A549 (cell line): ENCODE measurements around the gene DHX58. TPM values are rescaled to one million over a fixed set of nuclear protein-coding genes. Genes with fewer than 3 reads are reported as not detected.

Experiments used
- ATAC-seq, 2 experiments: fragments of 200-7000 bp in 1 of 2; fragments of >200 bp in 1 of 2; cut with Nextera tagmentation in 1 of 2; cut with Tn5 transposase in 1 of 2; 3 replicates each; pipeline versions ENCODE4 v1.8.0 to v1.9.1; 2018 to 2020; ENCODE audit warnings: mild to moderate bottlenecking in 1 of 2, moderate library complexity in 1 of 2
- CTCF ChIA-PET: fragments of 300-600 bp; sonication (Branson Sonifier 250); formaldehyde crosslinking; extraction: SDS; loops from one replicate; lab custom pipeline; 2021; ENCODE audit warnings: antibody characterized with exemption, inconsistent platforms; lab: Yijun Ruan, JAX
- POLR2A ChIA-PET: fragments of 350-600 bp; formaldehyde crosslinking; extraction: SDS; loops from one replicate; lab custom pipeline; 2021; ENCODE audit warnings: antibody characterized with exemption, inconsistent platforms; lab: Yijun Ruan, JAX
- DNase-seq, 2 experiments: peaks; one replicate each; pipeline versions ENCODE4 v3.0.0 to v3.0.0-alpha.2; 2011 to 2016; ENCODE audit warnings: low read depth in 1 of 2, low spot score in 1 of 2
- FAIRE-seq: peaks from 2 replicates; lab custom pipeline; 2011; peaks lifted over from hg19 to GRCh38; lab: Jason Lieb, UNC
- H3K27ac ChIP-seq, 2 experiments: fragments of >200 bp; sonication (Bioruptor Twin); formaldehyde crosslinking; 3 replicates each; pipeline ENCODE4 v1.5.1; 2016 to 2017
- H3K4me1 ChIP-seq: fragments of >200 bp; sonication (Bioruptor Twin); formaldehyde crosslinking; 3 replicates; pipeline ENCODE4 v1.6.1; 2016
- H3K4me2 ChIP-seq: fragments of >200 bp; sonication (Bioruptor Twin); formaldehyde crosslinking; 3 replicates; pipeline ENCODE4 v1.6.1; 2016
- H3K4me3 ChIP-seq: fragments of >200 bp; sonication (Bioruptor Twin); formaldehyde crosslinking; 3 replicates; pipeline ENCODE4 v1.5.1; 2016
- H3K9me3 ChIP-seq: fragments of >200 bp; sonication (Bioruptor Twin); formaldehyde crosslinking; 3 replicates; pipeline ENCODE4 v1.6.1; 2016
- BHLHE40 ChIP-seq: IDR thresholded peaks from 2 replicates; pipeline ENCODE4 v1.6.1; 2012; ENCODE audit warnings: low read depth, low read length, inconsistent platforms
- CBX2 ChIP-seq: fragments of 200-600 bp; sonication (generic); IDR thresholded peaks from 2 replicates; pipeline ENCODE4 v1.6.1; 2016; ENCODE audit warnings: low read depth, mild to moderate bottlenecking, borderline replicate concordance
- CBX8 ChIP-seq: fragments of 200-600 bp; sonication (generic); IDR thresholded peaks from 2 replicates; pipeline ENCODE4 v1.6.1; 2016
- EHF ChIP-seq: fragments of 250-450 bp; sonication (Bioruptor Pico); IDR thresholded peaks from 2 replicates; pipeline ENCODE4 v1.5.0; 2020; ENCODE audit warnings: mild to moderate bottlenecking
- ESRRA ChIP-seq: fragments of 150-350 bp; IDR thresholded peaks from 2 replicates; pipeline ENCODE4 v1.6.1; 2014; ENCODE audit warnings: mild to moderate bottlenecking, low read length, borderline replicate concordance
- FOSB ChIP-seq: fragments of 250-450 bp; sonication (Bioruptor Pico); IDR thresholded peaks from 2 replicates; pipeline ENCODE4 v1.5.0; 2020; ENCODE audit warnings: mild to moderate bottlenecking, moderate library complexity
- FOSL2 ChIP-seq, 2 experiments: fragments of 450-650 bp in 1 of 2; fragments of >200 bp in 1 of 2; sonication (Bioruptor Twin) in 1 of 2; formaldehyde crosslinking; IDR thresholded peaks; 2 replicates each; pipeline versions ENCODE4 v1.5.0 to v1.6.1; 2016 to 2020; ENCODE audit warnings: mild to moderate bottlenecking in 1 of 2, moderate library complexity in 1 of 2
- JUN ChIP-seq, 2 experiments: fragments of >200 bp; sonication (Bioruptor Twin); formaldehyde crosslinking; IDR thresholded peaks; 2 replicates in 1 of 2; 3 replicates in 1 of 2; pipeline ENCODE4 v1.6.1; 2016 to 2017
- JUNB ChIP-seq: fragments of >200 bp; sonication (Bioruptor Twin); formaldehyde crosslinking; IDR thresholded peaks from 2 replicates; pipeline ENCODE4 v1.6.1; 2016
- KDM1A ChIP-seq: fragments of 200-600 bp; sonication (generic); IDR thresholded peaks from 2 replicates; pipeline ENCODE4 v1.6.1; 2016; ENCODE audit warnings: low read depth, mild to moderate bottlenecking
- NFE2L2 ChIP-seq: fragments of 150-350 bp; conservative IDR thresholded peaks from 2 replicates; pipeline ENCODE4 v1.6.1; 2014; ENCODE audit warnings: low read length
- NR3C1 ChIP-seq: fragments of >200 bp; sonication (Bioruptor Twin); formaldehyde crosslinking; IDR thresholded peaks from 3 replicates; pipeline ENCODE4 v1.6.1; 2017
- POLR2A ChIP-seq: IDR thresholded peaks from 2 replicates; pipeline ENCODE4 v1.6.1; 2012; ENCODE audit warnings: mild to moderate bottlenecking, low read length
- RAD21 ChIP-seq, 2 experiments: fragments of >200 bp in 1 of 2; sonication (Bioruptor Twin) in 1 of 2; formaldehyde crosslinking in 1 of 2; IDR thresholded peaks in 1 of 2; conservative IDR thresholded peaks in 1 of 2; 2 replicates in 1 of 2; 3 replicates in 1 of 2; pipeline ENCODE4 v1.6.1; 2012 to 2018; ENCODE audit warnings: inconsistent platforms in 1 of 2
- RARB ChIP-seq: fragments of 250-450 bp; sonication (Bioruptor Pico); IDR thresholded peaks from 2 replicates; pipeline ENCODE4 v1.8.0; 2021; ENCODE audit warnings: mild to moderate bottlenecking, moderate library complexity
- SMC3 ChIP-seq: fragments of >200 bp; sonication (Bioruptor Twin); formaldehyde crosslinking; IDR thresholded peaks from 3 replicates; pipeline ENCODE4 v1.6.1; 2018; ENCODE audit warnings: inconsistent platforms
- SREBF2 ChIP-seq: fragments of 450-650 bp; IDR thresholded peaks from 2 replicates; pipeline ENCODE4 v1.6.1; 2014; ENCODE audit warnings: mild to moderate bottlenecking, moderate library complexity
- TP53 ChIP-seq: fragments of 250-450 bp; sonication (Bioruptor Pico); IDR thresholded peaks from 2 replicates; pipeline ENCODE4 v1.5.0; 2021; ENCODE audit warnings: mild to moderate bottlenecking, moderate library complexity
- ZC3H11A ChIP-seq: fragments of 450-650 bp; IDR thresholded peaks from 2 replicates; pipeline ENCODE4 v1.6.1; 2014; ENCODE audit warnings: antibody characterized with exemption, mild to moderate bottlenecking
- WGBS: methylation state at CpG from one replicate; pipeline ENCODE4 v1.1.6; 2017; ENCODE audit errors: missing lambda C conversion rate; 5-methylcytosine and 5-hydroxymethylcytosine counted together
- polyA plus RNA-seq, 4 experiments: library from polyadenylated mRNA; depleted of rRNA in 3 of 4; stranded (reverse); fragments of >200 nt; fragmentation: RNase III in 1 of 4; extraction: RNeasy Plus Mini Kit Qiagen cat#74134 plus additional on column Dnase treatment in 1 of 4; gene quantifications; 2 replicates in 3 of 4; 3 replicates in 1 of 4; pipeline ENCODE4 v1.2.3, GENCODE V29; 2011 to 2017
- TF ChIP-seq, protein P1 (sequence below): fragments of >200 bp; sonication (Bioruptor Twin); formaldehyde crosslinking; IDR thresholded peaks from 3 replicates; pipeline ENCODE4 v1.5.1; 2016
- TF ChIP-seq, protein P2 (sequence below): fragments of >200 bp; sonication (Bioruptor Twin); formaldehyde crosslinking; IDR thresholded peaks from 3 replicates; pipeline ENCODE4 v1.6.1; 2016
- TF ChIP-seq, protein P3 (sequence below): fragments of 150-350 bp; IDR thresholded peaks from 2 replicates; pipeline ENCODE4 v1.6.1; 2014; ENCODE audit warnings: low read depth, mild to moderate bottlenecking, low read length
- TF ChIP-seq, protein P4 (sequence below): IDR thresholded peaks from 2 replicates; pipeline ENCODE4 v1.6.1; 2012

The DHX58 gene
- polyA plus RNA-seq, 2 of the 4 experiments (the other 2 are of a cell fraction) = 0.37 to 0.59 TPM

DNA sequence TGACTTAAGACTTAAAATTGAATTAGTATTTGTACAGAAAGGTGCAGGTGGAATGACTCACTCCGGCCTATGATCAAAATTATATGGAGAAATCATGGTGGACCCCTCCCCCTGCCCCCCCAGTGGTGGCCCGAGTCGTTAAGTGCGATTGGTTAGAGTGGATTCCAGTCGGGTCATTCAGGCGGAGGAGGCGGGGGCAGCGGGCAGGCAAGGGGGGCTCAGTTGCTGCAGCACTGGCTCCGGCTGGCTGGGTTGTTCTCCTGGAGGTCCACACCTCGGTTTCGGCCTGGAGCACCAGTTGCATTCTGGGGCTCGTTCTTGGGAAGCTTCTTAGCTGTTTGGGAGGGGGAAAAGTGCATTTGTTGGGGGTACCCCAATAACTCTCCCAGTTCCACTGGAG lies 13.1 kb upstream of the DHX58 start (continued):
- TF ChIP-seq, protein P1, sequence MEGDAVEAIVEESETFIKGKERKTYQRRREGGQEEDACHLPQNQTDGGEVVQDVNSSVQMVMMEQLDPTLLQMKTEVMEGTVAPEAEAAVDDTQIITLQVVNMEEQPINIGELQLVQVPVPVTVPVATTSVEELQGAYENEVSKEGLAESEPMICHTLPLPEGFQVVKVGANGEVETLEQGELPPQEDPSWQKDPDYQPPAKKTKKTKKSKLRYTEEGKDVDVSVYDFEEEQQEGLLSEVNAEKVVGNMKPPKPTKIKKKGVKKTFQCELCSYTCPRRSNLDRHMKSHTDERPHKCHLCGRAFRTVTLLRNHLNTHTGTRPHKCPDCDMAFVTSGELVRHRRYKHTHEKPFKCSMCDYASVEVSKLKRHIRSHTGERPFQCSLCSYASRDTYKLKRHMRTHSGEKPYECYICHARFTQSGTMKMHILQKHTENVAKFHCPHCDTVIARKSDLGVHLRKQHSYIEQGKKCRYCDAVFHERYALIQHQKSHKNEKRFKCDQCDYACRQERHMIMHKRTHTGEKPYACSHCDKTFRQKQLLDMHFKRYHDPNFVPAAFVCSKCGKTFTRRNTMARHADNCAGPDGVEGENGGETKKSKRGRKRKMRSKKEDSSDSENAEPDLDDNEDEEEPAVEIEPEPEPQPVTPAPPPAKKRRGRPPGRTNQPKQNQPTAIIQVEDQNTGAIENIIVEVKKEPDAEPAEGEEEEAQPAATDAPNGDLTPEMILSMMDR = no peak
- TF ChIP-seq ESRRA = no peak
- no peak for TF ChIP-seq CBX2
- TF ChIP-seq, protein P2, sequence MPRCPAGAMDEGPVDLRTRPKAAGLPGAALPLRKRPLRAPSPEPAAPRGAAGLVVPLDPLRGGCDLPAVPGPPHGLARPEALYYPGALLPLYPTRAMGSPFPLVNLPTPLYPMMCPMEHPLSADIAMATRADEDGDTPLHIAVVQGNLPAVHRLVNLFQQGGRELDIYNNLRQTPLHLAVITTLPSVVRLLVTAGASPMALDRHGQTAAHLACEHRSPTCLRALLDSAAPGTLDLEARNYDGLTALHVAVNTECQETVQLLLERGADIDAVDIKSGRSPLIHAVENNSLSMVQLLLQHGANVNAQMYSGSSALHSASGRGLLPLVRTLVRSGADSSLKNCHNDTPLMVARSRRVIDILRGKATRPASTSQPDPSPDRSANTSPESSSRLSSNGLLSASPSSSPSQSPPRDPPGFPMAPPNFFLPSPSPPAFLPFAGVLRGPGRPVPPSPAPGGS = no peak
- no peak for TF ChIP-seq JUNB
- TF ChIP-seq SREBF2 = no peak
- no peak for TF ChIP-seq JUN (IDR thresholded peaks at IDR 0.05)
- no peak for TF ChIP-seq ZC3H11A
- TF ChIP-seq FOSB (CRISPR knock-in tag) = no peak
- no peak for TF ChIP-seq CBX8
- TF ChIP-seq, protein P3, sequence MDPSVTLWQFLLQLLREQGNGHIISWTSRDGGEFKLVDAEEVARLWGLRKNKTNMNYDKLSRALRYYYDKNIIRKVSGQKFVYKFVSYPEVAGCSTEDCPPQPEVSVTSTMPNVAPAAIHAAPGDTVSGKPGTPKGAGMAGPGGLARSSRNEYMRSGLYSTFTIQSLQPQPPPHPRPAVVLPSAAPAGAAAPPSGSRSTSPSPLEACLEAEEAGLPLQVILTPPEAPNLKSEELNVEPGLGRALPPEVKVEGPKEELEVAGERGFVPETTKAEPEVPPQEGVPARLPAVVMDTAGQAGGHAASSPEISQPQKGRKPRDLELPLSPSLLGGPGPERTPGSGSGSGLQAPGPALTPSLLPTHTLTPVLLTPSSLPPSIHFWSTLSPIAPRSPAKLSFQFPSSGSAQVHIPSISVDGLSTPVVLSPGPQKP = no peak
- TF ChIP-seq KDM1A = no peak

DNA sequence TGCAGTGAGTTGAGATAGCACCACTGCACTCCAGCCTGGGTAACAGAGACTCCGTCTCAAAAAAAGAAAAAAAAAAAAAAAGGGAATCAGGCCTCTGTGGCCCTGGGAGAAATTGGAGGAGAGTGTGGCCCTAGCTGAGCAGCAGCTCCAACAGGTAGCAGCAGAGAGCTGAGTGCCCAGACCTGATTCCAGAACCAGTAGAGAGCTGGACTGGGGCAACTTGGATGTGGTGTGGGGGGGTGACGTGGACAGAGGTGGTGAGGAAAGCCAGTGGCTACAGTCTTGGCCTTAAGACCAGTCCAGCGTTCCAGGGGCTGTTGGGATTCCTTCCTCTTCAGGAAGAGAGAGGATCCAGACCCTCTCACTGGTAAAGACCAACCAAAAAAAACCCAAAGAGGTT lies 11.7 kb upstream of the DHX58 start:
- ATAC-seq (no peak), FAIRE-seq (no peak), DNase-seq (no peak)
- Histone ChIP-seq H3K4me1 (peaks cover 13% of the 10 kb centered on the region), H3K4me2 (no peak overlapping the region), H3K9me3 (no peaks in the 10 kb centered on the region), H3K4me3 (no peak overlapping the region), H3K27ac (no peak overlapping the region)
- CTCF ChIA-PET = interaction anchor here (0.6 to 39.5 kb wide), 8 partner anchors 8 to 161 kb away, joined by 3 to 658 read pairs (median 3); partner anchors contain the start of genes DNAJC7 and NKIRAS2
- 87% methylated on average over 3 of the region's 3 CpGs for whole genome bisulfite sequencing
- TF ChIP-seq RAD21 (conservative IDR thresholded peaks at IDR 0.05 in 1 of 2, IDR thresholded peaks at IDR 0.05 in 1 of 2) (peak in 1 of 2 experiments; percentile 10; a peak in 1 of 5 replicates), ZC3H11A (no peak)
- POLR2A ChIA-PET = no interaction called here

DNA sequence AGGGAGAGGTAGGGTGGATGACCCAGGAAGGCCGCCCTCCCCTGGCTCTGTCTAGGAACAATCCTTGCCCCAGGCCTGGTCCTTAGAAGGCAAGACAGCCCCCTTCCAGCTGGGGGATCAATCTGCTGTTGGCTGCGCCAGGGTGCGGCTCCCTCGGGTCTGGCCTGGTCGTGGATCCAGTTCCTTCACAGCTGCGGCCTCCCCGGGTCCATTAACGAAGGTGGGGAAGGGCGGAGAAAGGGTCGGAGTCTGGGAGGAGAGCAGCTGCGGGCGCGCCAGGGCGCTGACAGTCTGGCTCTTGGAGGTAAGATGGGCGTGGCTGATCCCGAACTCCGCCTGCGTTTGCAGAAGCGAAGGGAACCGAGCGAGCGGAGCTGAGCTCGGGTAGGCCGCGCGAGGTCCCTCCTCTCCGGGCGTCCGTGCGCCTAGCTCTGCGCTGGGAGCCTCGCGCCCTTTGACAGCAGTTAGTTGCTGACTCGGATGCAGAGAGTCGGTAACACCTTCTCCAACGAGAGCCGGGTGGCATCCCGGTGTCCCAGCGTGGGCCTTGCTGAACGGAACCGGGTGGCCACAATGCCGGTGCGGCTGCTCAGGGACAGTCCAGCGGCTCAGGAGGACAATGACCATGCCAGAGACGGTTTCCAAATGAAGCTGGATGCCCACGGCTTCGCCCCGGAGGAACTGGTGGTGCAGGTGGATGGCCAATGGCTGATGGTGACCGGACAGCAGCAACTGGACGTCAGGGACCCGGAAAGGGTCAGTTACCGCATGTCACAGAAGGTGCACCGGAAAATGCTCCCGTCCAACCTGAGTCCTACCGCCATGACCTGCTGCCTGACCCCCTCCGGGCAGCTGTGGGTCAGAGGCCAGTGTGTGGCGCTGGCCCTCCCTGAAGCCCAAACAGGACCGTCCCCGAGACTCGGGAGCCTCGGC lies 10.1 kb upstream of the DHX58 start, which contains the start of gene HSPB9:
Gene HSPB9, plus strand, starts transcription at position 434 of the 933 bp plus-strand sequence. Its CDS starts 47 bp downstream, at position 481.
- H3K4me2 ChIP-seq = no peak within 1 kb of the TSS; the same call in 1 of the 3 replicates
- H3K9me3 ChIP-seq = no peaks in the 10 kb centered on the region
- TF ChIP-seq, protein P4, sequence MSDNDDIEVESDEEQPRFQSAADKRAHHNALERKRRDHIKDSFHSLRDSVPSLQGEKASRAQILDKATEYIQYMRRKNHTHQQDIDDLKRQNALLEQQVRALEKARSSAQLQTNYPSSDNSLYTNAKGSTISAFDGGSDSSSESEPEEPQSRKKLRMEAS = no peak
- TF ChIP-seq POLR2A (no peak), JUN (IDR thresholded peaks at IDR 0.05) (no peak), TP53 (CRISPR knock-in tag) (no peak), SMC3 (no peak), EHF (CRISPR knock-in tag) (no peak), NR3C1 (no peak), RARB (CRISPR knock-in tag) (no peak), FOSL2 (IDR thresholded peaks at IDR 0.05) (no peak), FOSL2 (CRISPR knock-in tag; IDR thresholded peaks at IDR 0.05) (no peak), NFE2L2 (no peak), ESRRA (no peak), BHLHE40 (no peak)
- TF ChIP-seq, protein P1 = no peak
- DNase-seq (no peak), FAIRE-seq (no peak), ATAC-seq (no peak)
- peaks cover 16% of the 10 kb centered on the region for H3K4me1 ChIP-seq
- H3K4me3 ChIP-seq = no peak within 1 kb of the TSS
- POLR2A ChIA-PET = no interaction called here
- CTCF ChIA-PET = interaction anchor here (0.5 to 39.5 kb wide), 11 partner anchors 11 to 199 kb away, joined by 3 to 658 read pairs (median 4); partner anchors contain the start of genes CNP, DNAJC7, KCNH4 and NKIRAS2
- H3K27ac ChIP-seq = peak within 1 kb of the TSS in 1 of 2 experiments; percentile 94; a peak in 1 of 6 replicates
- WGBS = 94% methylated on average over 58 of the region's 61 CpGs
